HG03066 (cell line): ENCODE results near the gene SDK2.
"Not testable (repeated sequence)": the region's sequence is repeated elsewhere in the genome, so short reads cannot be mapped to it uniquely, and the experiment has no call there.

Experiments
- ATAC-seq: cut with Tn5 transposase; IDR thresholded peaks from one replicate; pipeline ENCODE4 v1.9.1; 2021; ENCODE audit warnings: low read depth; ENCODE audit not compliant: unreplicated experiment

SDK2 gene

DNA sequence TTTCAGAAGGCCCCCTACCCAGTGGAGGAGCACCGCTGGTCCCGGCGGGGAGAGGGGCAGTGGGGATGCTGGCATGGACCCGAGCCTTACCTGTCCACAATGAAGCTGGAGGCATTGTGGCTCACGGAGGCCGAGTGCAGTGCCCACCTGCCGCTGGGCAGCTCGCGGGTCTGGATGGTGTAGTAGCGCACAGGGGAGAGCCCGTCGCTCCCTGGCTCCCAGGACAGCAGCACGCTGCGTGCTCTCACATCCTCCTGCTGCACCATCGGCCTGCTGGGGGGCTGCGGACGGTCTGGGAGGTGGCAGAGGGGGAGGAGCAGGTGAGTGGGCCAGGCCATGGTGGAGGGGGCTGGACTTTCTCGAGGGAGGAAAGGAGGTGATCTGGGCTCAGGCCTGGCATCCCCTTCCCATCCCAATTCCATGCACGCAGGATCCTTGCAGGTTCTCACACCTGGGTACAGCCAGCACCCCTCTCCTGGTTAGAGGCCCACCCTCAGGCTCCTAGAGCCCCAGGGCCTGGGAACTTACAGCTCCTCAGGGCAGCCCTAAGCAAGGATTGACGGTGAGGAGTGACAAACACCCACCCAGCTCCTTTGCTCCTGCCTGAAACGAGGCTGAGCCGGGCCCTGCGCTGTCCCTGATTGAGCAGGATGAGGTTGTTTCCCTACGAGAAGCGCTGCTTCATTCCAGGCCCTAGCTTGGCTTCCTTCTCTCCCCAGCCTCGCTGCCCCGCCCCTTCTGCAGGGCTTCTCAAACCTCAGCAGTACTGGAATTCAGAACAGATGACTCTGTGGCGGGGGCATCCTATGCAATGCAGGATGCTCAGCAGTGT is 256.3 kb downstream of the SDK2 start:
- ATAC-seq, result no peak

DNA sequence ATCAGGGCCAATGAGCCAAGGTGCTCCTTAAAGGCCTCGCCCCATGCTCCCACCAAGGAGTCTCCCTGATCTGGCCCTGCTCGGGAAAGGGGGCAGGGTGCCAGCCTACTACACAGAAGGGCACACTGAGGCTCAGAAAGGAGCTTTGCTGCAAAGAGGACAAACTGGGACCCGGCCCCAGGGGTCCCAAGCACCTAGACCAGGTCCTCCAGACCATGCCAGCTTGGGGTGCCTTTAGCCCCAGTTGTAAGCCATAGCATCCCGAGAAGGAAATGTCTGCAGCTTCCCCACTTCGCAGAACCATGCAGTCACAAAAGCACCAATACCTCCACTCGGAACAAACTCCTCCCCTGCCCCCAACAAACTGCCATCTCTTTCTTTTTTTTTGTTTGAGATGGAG is 257.7 kb downstream of the SDK2 start:
- no peak for ATAC-seq

DNA sequence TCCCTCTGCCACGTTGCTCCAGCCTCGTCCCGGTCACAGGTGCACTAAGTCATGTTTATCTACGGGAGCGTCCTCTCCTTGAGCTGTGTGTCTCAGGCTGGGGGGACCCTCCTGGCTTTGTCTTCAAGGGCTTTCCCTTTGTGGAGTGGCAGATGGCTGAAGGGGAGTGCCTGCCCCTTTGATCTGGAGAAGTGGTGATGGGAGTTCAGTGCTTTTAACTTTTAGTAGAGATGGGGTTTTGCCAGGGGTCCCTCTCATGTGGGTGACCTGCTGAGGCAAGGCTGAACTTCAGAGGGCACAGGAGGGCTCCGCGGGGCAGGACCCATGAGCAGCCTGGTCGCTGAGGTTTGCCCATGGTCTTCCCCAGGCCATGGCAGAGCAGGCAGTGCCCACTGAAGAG is 259.3 kb downstream of the SDK2 start:
- ATAC-seq, result no peak

DNA sequence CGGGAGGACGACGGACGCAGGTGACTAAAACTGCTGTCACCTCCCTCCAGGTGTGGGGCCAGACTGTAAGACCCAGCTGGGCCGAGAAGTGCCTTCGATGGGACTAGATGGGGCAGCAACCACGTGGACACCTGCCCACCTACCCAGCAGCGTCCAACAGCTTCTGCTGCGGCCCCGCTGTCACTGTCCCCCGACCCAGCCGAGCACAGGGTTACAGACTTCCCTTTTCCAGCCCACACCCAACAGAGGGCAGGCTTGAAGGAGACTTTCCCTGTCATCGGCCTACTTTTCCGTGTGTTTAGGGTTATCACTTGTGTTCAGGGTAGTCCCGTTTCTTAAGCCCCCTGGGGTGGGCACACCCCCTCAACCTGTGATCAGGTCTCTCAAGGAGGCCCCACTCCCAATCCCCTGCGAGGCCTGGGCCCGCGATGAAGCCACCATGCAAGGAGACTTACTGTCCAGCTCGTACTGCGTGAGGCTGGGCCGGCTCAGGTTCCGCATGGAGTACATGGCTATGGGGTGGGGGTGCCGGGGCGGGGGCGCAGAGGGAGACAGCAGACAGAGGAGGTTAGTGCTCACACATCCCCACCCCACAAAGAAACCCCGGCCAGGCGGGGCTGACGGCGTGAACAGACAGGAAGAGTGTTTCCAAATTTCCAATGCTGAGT is 263.7 kb downstream of the SDK2 start:
- ATAC-seq, result no peak

DNA sequence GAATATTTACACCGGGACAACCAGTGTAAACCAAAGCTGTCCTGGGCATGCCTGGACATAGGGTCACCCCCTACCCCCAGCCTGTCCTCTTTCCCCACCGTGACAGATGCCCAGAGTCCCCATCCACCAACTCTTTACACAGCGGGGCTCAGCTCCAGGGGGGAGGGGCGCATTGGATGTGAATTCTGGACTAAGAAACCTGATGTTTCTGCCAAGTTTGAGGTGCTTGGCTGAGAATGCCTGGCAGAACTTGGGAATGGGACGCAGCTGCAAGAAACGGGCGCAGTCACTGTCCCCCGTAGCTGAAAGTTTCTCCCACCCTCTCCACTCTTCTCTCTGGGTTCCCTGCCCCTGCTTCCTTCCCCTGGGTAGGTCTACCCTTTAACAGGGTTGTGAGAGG is 264.4 kb downstream of the SDK2 start:
- no peak for ATAC-seq

DNA sequence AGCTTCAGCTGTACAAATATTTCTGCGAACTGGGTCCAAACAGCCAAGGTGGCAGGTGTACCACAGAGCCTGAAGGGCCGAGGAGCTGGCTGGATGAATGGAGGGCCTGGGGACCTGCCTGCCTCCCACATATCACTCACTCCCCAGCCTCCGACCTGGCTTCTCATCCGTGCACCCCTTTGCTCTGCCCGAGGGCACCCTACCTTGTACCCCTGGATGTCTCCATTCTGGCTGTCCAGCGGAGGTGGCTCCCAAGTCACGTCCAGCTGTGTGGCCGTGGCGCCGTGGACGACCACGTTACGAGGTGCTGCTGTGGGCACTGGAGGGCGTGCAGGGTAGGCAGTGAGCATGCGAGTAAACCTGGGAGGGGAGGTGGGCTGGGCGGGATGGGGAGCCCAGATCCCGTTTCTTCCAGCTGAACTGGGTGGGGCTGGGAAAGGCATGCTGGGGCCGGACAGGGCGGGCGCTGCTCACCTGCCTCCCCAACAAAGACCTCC is 265.2 kb downstream of the SDK2 start:
- no peak for ATAC-seq

DNA sequence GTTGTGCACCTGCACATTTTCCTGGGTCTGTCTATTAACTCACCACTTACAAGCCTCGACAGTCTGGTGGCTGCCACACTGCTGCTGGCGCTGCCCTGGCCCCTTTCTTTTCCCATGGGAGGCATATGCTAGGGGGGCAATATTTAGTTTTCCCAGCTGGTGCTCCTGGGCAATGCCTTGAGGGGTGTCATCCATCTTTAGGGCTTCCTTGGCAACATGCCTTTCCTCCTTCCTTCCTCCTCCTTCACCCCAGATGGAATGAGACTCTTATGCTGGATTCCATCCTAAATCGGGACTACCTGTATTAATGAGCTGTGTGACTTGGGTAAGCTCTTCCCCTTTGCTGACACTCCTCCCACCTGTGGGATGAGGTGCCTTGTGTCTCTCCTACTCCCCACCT is 267.6 kb downstream of the SDK2 start:
- ATAC-seq, result no peak

DNA sequence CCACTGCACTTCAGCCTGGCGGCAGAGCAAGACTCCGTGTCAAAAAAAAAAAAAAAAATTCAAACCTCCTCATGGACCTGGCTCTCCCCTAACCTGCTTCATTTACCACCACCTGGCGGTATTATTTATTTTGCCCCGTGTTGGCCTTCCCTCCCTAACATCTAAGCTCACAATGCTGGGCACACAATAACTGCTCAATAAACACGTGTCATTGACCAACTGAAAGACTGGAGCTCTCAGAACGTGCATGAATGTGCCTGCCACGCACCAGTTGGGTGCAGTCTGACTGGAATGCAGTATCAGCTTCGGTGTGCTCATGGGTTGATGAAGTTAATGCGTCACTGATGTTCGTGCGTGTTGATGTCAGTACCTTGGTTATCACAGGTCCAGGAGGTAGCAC is 268.1 kb downstream of the SDK2 start:
- ATAC-seq, result no peak

DNA sequence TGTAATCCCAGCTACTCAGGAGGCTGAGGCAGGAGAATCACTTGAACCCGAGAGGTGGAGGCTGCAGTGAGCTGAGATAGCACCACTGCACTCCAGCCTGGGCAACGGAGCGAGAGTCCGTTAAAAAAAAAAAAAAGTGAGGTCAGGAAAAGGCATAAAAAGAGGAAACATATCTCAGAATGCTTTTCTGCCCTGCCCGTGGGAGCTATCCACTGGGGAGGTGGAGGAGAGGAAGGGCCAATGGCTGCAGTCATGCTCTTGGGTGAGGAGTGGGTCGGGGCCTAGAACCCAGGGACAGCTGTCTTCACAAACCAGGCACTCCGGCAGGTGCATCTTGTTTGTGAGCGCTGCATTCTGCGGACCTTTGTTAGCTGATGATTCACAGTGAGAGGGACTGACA is 272.4 kb downstream of the SDK2 start:
- ATAC-seq, result no peak

DNA sequence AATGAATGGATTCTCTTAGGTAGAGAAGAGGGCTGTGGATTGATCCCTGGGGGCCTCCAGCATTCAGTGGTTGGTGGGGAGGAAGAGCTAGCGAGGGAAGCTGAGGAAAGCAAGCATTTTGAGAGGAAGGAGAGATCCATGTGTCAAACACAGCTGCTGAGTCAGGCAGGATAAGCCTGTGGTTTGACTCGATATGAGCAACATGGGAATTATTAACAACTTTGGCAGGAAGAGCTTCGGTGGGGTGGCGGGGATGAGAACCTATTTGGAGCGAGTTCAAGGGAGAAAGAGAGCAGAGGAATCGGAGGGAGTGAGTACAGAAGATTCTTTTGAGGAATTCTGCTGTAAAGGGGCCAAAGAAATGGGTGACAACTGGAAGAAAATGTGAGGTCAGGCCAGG is 273.0 kb downstream of the SDK2 start:
- ATAC-seq, result no peak

DNA sequence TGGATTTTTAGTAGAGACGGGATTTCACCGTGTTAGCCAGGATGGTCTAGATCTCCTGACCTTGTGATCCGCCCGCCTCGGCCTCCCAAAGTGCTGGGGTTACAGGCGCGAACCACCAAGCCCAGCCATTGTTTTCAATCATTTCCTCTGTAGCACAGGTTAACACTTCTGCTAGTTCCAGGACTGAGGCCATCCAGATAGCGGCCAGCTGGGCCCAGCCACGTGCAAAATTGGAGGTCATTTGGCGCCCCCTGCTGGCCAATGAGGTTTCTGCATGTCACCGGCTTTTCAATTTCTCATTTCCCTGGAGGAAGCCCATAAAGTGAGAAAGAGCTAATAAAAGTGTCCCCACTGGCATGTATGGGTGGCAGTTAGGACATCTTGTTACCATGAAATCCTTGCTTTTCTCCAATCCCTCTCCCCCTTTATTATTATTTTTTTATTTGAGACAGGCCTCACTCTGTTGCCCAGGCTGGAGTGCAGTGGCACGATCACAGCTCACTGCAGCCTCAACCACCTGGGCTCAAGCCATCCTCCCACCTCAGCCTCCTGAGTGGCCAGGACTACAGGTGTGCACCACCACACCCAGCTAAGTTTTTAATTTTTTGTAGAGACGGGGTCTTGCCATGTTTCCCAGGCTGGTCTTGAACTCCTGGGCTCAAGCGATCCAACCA is 274.3 kb downstream of the SDK2 start:
- ATAC-seq, result not testable (repeated sequence)

DNA sequence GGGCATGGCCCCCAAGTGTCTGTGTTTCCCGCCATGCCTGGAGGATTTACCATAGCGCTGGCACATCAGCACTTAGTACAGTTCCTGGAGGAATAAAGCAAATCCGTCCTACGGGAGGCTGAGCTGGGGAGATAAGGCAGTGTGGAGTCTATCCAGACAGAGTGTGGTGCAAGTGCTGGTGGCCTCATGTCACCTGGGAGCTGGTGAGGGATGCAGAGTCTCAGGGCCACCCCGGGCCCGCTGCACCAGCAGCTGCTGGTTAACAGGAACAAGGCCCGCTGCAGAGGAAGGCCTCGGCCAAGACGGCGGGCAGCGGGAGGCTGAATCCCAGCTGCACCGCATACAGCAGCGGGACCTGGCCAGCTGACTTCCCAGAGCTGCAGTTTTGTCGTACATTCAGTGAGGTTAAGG is 275.1 kb downstream of the SDK2 start:
- no peak for ATAC-seq

DNA sequence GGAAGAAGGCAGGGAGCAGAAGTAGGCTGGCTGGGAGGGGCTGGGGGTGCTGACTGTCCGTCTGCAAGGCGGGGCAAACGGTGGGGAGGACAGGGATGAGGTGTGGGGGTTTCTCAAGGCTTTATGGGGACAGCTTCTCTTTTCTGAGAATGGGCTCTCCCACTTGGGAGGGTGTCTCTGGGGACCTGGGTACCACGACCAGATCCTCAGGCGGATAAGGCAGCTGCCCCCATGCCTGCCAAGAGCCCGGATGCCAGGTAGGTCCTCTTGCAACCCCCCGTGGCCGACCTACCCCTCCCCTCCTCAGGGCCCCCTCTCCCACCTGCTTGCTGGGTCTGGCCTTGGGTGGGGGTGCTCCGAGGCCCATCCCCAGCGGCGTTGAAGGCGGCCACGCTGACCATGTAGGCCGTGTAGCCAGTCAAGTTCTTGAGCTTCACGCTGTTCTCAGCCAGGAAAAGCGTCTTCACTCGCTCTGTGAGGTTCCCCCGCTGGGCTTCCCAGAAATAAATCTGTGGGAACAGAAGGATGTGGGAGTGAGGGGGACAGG is 276.1 kb downstream of the SDK2 start:
- no peak for ATAC-seq

DNA sequence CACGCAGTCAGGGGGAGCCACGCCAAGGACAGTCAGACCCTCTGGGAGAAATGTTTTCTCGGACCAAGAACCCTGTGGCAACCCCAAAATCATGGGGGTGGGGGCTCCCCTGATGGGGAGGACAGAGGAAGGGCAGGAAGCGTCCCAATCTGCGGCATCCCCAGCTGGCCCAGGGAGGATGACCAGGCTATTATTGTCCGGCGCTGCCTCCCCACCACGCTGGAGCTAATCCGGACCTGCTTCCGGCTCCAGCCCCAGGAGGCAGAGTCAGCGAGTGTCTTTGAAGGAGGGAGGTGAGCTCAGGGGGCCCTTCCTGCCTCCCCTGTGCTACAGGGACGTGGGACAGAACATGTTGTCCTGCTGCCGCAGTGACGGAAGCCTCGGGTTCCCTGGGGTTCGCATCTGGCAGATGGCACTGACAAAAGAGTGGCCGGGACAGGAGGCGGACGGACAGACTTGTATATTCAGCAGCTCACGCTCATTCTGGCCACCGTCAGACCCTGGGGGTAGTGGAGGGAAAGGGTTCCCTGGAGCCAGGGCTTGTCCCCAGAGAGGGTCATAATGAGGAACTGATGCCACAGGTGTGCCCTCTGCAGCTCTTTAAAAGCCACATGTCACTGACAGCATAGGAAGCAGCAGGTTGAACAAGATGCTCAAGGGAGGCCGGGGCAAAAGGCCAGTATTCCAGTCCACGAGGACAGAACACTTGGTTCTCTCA is 278.2 kb downstream of the SDK2 start:
- no peak for ATAC-seq

DNA sequence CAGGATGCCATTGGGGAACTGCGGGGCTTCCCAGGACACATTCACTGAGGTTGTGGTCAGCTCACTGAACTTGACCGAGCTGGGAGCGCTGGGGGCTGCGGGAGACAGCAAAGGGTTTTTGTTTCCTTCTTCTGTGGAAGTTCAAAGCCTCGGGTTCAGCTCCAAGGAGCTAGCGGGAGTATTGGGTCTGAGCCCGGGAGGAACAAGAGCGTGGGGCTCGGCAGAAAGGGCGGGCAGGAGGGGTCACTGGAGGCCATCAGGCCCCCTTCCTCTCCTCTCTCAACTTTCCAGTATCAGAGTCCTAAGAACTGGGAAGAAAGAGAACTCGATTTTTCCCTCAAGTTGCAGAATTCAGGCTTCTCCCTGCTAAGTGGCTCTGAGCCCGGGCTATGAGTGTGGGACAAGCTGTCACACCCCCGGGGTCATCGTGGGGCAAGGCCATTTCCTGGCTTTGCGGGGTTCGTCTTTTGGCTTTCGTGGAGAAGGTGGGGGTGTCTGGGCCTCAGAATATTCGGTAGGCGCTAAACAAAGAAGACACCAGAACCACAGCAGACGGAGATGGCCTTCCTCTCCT is 278.9 kb downstream of the SDK2 start:
- ATAC-seq, result no peak

DNA sequence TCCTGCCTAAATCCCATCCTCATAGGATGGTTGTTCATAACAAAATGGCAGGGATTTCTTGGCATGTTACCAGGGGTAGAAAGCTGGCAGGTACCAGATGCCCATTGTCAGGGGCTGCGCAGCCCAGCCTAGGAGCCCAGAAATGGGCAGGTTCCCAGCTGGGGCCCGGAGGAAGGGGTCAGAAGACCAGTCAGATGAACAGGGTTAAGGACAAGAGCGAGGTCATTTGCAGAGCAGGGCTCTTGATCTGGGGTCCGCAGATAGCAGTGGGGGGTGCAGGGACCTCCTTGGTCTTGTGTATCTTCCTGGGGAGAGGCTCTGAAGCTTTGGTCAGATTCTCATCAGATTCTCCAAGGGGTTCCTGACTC is 280.1 kb downstream of the SDK2 start:
- ATAC-seq, result no peak

DNA sequence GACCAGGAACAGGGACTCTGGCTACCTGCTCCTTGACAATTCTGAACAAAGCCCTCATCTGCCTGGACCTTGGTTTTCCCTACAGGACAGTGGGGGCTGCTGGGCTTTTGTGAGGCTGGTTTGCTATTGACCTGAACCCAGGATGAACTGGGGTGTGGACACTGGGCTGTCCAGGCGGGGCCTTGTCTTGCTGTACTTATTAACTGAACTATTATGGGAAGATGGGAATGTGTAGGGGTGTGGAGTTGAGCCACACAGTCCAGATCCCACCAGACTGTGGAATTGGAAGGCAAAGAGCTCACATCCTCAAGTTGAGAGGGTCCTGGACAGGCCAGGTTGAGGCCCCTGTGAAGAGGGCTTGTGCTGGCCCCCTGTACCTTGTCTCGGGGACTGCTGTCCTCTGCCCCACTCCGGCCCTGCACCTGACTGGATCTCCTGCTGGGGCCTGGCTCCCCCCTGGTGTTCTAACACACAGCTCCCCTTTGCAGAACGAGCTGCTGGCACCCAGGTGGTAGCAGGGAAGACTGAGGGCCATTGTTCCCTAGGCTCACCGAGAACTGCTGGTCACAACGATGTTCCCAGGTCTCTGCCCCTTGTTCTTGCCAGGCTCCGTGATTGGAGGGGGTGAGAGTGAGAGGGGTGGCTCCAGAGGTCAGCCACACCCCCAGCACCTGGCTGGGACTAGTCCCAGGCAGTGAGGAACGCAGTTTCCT is 280.6 kb downstream of the SDK2 start:
- ATAC-seq, result no peak

DNA sequence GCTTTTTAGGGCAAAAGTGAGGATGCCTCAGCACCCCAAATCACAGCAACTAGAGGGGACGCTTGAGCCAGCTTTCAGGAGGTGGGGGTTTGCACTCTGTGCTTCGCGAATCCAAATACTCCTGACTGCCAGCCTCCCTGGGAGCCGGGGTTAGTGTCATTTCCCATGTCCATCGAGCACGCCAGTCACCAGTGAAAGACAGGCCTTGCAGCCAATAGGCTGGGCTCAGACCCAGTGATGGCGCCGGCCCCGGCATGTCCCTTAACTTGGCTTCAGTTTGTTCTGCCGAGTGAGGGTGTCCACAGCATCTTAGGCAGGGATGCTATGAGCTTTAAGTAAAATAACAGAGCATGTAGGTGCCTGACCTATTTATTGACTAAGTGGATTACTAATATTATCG is 281.5 kb downstream of the SDK2 start:
- no peak for ATAC-seq

DNA sequence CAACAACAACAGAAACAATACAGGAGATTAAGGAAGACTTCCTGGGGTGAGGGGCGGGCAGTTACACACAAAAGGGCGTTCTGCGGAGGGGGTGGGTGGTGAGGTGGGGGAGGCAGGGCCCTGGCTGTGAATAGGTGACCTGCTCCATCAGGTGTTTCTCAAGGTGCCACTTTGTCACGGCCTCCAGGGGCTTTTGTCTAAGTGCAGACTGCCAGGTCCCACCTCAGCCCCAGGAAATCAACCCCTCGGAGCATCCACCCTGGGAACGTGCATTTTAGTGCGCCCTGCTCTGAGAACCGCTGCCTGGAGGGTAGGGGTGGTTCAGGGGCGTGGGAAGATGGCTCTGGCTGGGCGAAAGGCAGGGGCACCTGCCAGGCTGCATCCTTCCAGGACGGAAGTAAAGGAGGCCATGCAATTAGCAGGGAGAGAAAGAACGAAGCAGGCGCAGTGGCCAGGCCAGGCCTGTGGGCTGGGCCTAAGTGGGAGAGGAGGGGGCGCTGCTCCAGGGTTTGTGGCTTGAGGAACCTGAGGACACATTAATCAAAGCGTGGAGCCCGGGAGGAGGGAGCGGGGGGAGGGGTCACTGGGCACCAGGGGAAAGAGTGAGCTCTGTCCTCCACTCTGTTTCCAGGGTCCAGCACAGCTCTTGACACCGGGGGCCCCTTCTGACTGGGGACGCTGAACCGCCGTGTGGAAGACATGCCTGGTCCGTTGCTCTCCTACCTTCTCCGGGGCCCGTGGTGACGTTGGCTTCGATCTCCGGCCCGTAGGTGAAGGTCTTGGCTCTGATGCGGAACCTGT is 283.1 kb downstream of the SDK2 start:
- no peak for ATAC-seq
